LNCAP (cell line): ENCODE measurements around the gene CACNB1.

Source experiments
- TF ChIP-seq, protein P1 (sequence below): fragments of 450-650 bp; IDR thresholded peaks from 2 replicates; pipeline ENCODE4 v1.5.1; 2017; ENCODE audit warnings: mild to moderate bottlenecking

CACNB1 gene

DNA sequence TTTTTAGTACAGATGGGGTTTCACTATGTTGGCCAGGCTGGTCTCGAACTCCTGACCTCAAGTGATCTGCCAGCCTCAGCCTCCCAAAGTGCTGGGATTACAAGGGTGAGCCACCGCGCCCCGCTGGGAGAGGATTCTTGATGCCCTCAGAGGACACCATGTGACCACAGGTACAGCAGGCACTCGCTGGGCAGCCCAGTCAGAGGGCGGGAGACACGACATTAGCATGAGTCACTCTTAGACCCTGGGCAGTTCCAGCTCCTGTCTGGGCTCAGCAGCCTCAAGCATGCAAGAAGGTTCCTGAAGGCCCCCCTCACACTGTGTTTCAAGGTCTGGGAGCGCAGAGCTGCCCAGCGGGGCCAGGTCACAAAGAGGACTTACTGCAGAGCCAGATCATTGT, 16.4 kb upstream of the CACNB1 start:
- TF ChIP-seq, protein P1, sequence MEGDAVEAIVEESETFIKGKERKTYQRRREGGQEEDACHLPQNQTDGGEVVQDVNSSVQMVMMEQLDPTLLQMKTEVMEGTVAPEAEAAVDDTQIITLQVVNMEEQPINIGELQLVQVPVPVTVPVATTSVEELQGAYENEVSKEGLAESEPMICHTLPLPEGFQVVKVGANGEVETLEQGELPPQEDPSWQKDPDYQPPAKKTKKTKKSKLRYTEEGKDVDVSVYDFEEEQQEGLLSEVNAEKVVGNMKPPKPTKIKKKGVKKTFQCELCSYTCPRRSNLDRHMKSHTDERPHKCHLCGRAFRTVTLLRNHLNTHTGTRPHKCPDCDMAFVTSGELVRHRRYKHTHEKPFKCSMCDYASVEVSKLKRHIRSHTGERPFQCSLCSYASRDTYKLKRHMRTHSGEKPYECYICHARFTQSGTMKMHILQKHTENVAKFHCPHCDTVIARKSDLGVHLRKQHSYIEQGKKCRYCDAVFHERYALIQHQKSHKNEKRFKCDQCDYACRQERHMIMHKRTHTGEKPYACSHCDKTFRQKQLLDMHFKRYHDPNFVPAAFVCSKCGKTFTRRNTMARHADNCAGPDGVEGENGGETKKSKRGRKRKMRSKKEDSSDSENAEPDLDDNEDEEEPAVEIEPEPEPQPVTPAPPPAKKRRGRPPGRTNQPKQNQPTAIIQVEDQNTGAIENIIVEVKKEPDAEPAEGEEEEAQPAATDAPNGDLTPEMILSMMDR: no peak

DNA sequence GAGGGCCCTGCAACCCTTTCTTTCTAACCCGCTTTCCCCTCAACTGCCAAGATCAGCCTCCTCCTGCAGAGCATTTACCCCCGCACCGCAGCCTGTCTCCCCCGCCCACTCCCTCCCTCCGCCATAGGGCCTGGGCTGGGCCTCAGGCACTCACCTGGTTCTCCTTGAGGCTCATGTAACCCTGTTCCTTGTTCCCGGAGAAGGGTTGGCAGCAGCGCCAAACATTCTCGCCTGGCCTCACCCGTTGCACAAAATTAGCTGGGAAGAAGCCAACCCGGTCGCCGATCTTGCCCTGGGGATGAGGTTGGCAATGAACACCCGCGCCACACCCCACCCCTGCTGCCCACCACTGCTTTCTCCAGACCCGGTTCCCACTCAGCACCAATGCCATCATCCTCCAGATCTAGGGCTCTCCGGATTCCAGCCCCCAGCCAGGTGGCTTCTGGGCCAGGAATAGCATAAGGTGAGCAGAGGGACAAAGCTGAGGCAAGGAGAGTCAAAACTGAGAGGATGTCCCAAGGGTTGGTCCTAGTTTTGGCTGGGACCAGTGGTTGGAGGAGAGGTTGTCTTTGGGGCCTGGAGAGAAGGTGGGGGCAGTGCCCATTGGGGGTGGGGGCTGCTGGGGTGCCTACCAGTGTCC, 15.5 kb upstream of the CACNB1 start:
- TF ChIP-seq, protein P1: no peak

DNA sequence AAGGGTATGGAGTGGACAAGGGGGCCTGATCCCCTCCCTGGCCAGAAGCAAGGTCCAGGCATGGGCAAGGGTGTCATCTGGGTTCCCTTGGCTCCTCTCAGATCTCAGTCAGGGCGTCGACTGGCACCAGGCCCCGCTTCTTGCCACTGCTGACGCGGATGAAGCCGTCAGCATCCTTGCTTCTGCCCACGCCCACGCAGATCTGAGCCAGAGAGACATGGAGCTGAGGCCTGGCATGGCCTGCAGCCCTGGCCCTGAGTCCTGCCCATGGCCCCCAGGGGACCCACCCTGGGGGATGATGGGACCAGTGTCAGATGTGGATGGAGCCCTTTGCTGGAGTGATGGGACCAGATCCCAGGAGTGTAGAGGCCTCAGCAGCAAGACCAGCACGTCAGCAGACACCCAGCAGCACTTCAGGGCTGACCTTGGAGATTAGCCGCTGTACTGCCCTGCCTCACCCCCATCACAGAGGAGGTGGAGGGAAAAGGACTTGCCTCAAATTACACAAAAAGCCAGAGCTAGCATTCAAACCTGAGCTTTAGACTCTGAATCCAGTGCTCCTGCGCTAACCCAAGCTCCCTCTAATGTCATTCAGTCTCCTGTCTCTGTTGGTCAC, 14.8 kb upstream of the CACNB1 start:
- TF ChIP-seq, protein P1: no peak

DNA sequence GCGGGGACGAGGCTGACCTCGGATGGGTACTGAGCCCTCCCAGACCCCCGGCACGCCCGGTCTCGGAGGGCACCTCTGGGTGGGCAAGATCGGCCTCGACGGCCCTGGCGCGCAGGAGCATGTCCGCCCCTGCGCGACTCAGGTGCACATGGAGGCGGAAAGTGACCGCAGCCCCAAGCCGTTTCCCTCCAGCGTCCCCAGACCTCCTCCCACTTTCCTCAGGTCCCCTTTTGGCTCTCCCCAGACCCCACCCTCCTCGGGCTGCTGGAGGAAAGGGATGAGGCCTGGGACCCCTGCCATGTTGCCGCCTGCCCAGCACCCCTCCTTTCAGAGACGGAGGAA, 12.6 kb upstream of the CACNB1 start:
- TF ChIP-seq, protein P1: no peak

DNA sequence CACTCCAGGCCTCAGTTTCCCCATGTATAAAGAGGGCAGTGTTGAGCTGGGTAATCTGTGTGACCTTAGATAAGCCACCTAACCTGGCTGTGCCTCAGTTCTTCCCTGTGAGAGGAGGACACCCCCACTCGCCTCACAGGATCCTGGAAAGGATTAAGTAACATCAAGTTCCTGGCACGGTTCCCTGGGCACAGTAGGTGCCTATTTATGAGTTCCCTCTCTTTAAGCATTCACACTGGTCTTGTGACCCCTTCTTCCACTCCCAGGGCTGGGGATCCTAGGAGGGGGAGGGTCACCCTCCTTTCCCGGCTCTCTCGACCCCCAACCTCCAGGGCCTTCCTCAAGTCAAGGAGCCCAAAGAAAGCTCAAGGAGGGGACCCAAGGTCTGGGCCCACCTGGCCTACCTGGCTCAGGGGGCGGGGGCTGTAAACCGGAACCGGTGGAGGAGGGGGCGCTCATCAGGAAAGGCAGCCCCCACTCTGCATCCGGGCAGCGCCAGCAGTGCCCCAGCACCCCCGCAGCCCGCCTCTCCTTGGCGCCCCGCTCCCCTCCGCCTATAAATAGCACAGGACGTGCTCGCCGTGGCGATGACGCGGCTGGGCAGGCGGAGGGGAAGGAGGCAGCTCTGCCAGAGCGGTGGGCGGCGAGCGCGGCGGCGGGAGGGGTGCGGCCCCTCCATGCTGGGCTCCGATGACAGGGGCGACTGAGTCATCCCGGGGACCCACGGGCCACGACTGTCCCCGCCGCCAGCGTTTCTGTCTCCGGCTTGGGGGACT, 12.0 kb upstream of the CACNB1 start:
- TF ChIP-seq, protein P1: no peak

DNA sequence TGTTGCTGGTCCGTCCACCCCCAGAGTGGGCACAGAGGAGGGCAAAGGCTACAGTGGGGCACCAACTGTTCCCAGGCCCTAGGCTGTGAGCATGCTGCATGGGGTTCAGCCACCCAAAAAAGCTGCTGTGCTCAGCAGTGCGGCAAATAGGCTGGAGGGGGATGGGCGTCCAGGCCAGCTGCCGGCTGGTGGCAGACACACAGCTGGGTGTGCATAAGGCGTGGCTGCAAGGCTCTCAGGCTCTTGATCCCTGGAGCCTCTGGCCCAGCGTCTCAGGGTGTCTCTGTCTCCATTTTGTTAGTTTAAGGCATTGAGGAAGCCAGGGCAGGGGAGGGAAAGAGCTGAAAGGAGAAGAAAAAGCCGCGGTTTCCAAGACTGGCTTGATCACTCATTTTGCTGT, 11.4 kb upstream of the CACNB1 start:
- TF ChIP-seq, protein P1: no peak

DNA sequence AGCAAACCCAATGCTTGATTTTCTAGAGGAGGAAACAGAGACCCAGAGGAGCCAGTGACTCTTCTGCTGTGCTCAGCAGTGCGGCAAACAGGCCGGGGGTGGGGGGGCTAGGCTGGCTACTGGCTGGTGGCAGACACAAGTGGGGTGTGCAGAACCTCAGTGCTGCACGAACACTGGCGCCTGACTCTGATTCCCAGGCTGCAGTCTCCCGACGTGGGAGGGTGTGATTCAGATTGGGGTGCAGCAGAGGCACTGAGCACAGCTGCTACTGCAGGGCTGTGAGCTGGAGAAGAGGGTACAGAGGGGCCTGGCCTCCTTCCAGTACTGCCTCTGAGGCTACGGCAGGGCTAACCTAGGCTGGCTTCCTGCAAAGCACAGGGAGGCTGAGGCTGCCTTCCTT, 10.7 kb upstream of the CACNB1 start:
- TF ChIP-seq, protein P1: no peak
